B cell (primary cell): ENCODE measurements around the gene JARID2. TPM values are rescaled to one million over a fixed set of nuclear protein-coding genes. Genes with fewer than 3 reads are reported as not detected.

Experiments used
- ATAC-seq: fragments of 200-7000 bp; cut with Tn5 transposase; one replicate; pipeline ENCODE4 v1.10.0; 2021; ENCODE audit warnings: low read depth, mild to moderate bottlenecking, moderate number of reproducible peaks, moderate library complexity
- CTCF ChIA-PET: fragments of 350-600 bp; sonication (Branson Sonifier 250); formaldehyde crosslinking; loops from one replicate; lab custom pipeline; 2021; ENCODE audit warnings: antibody characterized with exemption, inconsistent platforms; lab: Charles Lee
- POLR2A ChIA-PET: fragments of 350-600 bp; sonication (Branson Sonifier 250); formaldehyde crosslinking; loops from one replicate; lab custom pipeline; 2021; ENCODE audit warnings: antibody characterized with exemption; lab: Charles Lee
- DNase-seq: peaks from one replicate; pipeline ENCODE4 v3.0.0; 2013
- H2AFZ ChIP-seq: 2 replicates; pipeline ENCODE4 v1.6.1; 2012; ENCODE audit warnings: mild to moderate bottlenecking, low read depth, low read length; ENCODE audit not compliant: insufficient read depth, poor library complexity, severe bottlenecking
- H3K27ac ChIP-seq, 2 donors: 1 replicate in 1 of 2; 2 replicates in 1 of 2; pipeline ENCODE4 v1.5.1; 2012 to 2013; ENCODE audit warnings: low read length in 2 of 2, mild to moderate bottlenecking in 2 of 2, moderate library complexity in 1 of 2
- H3K27me3 ChIP-seq, 4 experiments: fragments of 200-600 bp in 1 of 4; sonication (generic) in 1 of 4; replicated peaks in 1 of 4; 1 replicate in 2 of 4; 2 replicates in 2 of 4; pipeline versions ENCODE4 v1.6.1 to v1.7.0; 2013 to 2016; ENCODE audit warnings: low read length in 3 of 4, mild to moderate bottlenecking in 2 of 4, mixed read lengths in 1 of 4, moderate library complexity in 1 of 4; ENCODE audit not compliant: insufficient read depth in 4 of 4, control insufficient read depth in 3 of 4; ENCODE audit errors: control extremely low read depth in 1 of 4
- H3K36me3 ChIP-seq, 2 experiments: replicated peaks in 1 of 2; 1 replicate in 1 of 2; 2 replicates in 1 of 2; pipeline versions ENCODE4 v1.6.1 to v1.7.1; 2013; ENCODE audit warnings: low read length in 1 of 2; ENCODE audit not compliant: insufficient read depth in 2 of 2, control insufficient read depth in 1 of 2; ENCODE audit errors: control extremely low read depth in 1 of 2, extremely low read depth in 1 of 2
- H3K4me1 ChIP-seq, 2 donors: fragments of 200-600 bp in 1 of 2; sonication (generic) in 1 of 2; 1 replicate in 1 of 2; 2 replicates in 1 of 2; pipeline versions ENCODE4 v1.5.1 to v1.6.1; 2013 to 2017; ENCODE audit warnings: low read length in 2 of 2; ENCODE audit not compliant: control insufficient read depth in 2 of 2, insufficient read depth in 2 of 2
- H3K4me2 ChIP-seq: replicated peaks from 2 replicates; pipeline ENCODE3; 2012; ENCODE audit warnings: mild to moderate bottlenecking, low read depth, low read length; ENCODE audit not compliant: poor library complexity, severe bottlenecking
- H3K4me3 ChIP-seq, 5 experiments: fragments of 200-600 bp in 1 of 5; sonication (generic) in 1 of 5; 1 replicate in 3 of 5; 2 replicates in 2 of 5; pipeline versions ENCODE4 v1.5.1 to v1.7.0; 2011 to 2016; ENCODE audit warnings: low read length in 4 of 5, mild to moderate bottlenecking in 4 of 5, low read depth in 2 of 5, control low read depth in 1 of 5, moderate library complexity in 1 of 5; ENCODE audit not compliant: insufficient read depth in 1 of 5; ENCODE audit errors: control extremely low read depth in 1 of 5, extremely low read depth in 1 of 5
- H3K79me2 ChIP-seq: fragments of 200-600 bp; sonication (generic); one replicate; pipeline ENCODE4 v1.6.0; 2016; ENCODE audit warnings: low read length; ENCODE audit not compliant: control insufficient read depth, insufficient read depth
- H3K9ac ChIP-seq: fragments of 200-600 bp; sonication (generic); 2 replicates; pipeline ENCODE4 v1.6.1; 2017; ENCODE audit warnings: mild to moderate bottlenecking, low read length, moderate library complexity
- H3K9me3 ChIP-seq, 3 donors: one replicate each; pipeline versions ENCODE4 v1.6.1 to v1.7.1; 2013; ENCODE audit warnings: low read length in 2 of 3; ENCODE audit not compliant: control insufficient read depth in 2 of 3, insufficient read depth in 1 of 3; ENCODE audit errors: control extremely low read depth in 1 of 3
- H4K20me1 ChIP-seq: 2 replicates; pipeline ENCODE4 v1.6.0; 2012; ENCODE audit warnings: mild to moderate bottlenecking, low read length; ENCODE audit not compliant: insufficient read depth, control insufficient read depth, poor library complexity, severe bottlenecking
- H3K27ac Mint-ChIP-seq: one replicate; pipeline ENCODE4 v1.8.0; 2021; ENCODE audit warnings: mixed read lengths
- H3K27me3 Mint-ChIP-seq: one replicate; pipeline ENCODE4 v1.8.0; 2021; ENCODE audit warnings: mixed read lengths
- H3K4me1 Mint-ChIP-seq: one replicate; pipeline ENCODE4 v1.8.0; 2021; ENCODE audit warnings: mixed read lengths
- H3K4me3 Mint-ChIP-seq: one replicate; pipeline ENCODE4 v1.8.0; 2021; ENCODE audit warnings: mixed read lengths
- H3K9me3 Mint-ChIP-seq: one replicate; pipeline ENCODE4 v1.8.0; 2022; ENCODE audit warnings: mixed read lengths; ENCODE audit not compliant: insufficient read depth
- CTCF ChIP-seq: fragments of 200-600 bp; IDR thresholded peaks from one replicate; pipeline ENCODE4 v1.8.0; 2022; ENCODE audit warnings: antibody characterized with exemption, mild to moderate bottlenecking
- EZH2 ChIP-seq: IDR thresholded peaks from 2 replicates; pipeline ENCODE4 v1.6.1; 2012; ENCODE audit warnings: borderline replicate concordance, low read depth, mild to moderate bottlenecking, moderate library complexity, low read length; ENCODE audit not compliant: insufficient read depth, poor library complexity, severe bottlenecking
- WGBS: methylation state at CpG from one replicate; pipeline ENCODE4 v1.1.5; 2013; ENCODE audit warnings: missing lambda C conversion rate; ENCODE audit not compliant: insufficient coverage; 5-methylcytosine and 5-hydroxymethylcytosine counted together
- intact Hi-C: fragments of 100-400 bp; cut with micrococcal nuclease; formaldehyde crosslinking; loops from one replicate; pipeline ENCODE4 v1.10.0; 2022
- polyA plus RNA-seq: library from polyadenylated mRNA; depleted of rRNA; stranded (reverse); fragments of >200 nt; gene quantifications from 2 replicates; pipeline ENCODE4 v1.2.3, GENCODE V29; 2012
- total RNA-seq, 2 donors: library from RNA; stranded (reverse); fragments of 120-200 nt in 1 of 2; gene quantifications; 1 replicate in 1 of 2; 2 replicates in 1 of 2; pipeline versions ENCODE4 v1.2.3 to v1.2.4, GENCODE V29; 2013 to 2022

JARID2 gene
- total and polyA plus RNA-seq, 2 donors (not counting 1 experiment from before 2014, with no cell fraction given) = 11.0 to 58.1 TPM

GRCh38 chr6:15433511-15433861, 187.6 kb downstream of the JARID2 start:
- WGBS = no CpG with 5 or more reads among the region's 2 CpGs
- Histone ChIP-seq H3K36me3 (no peaks in the 10 kb centered on the region), H3K79me2 (peaks cover 99% of the 10 kb centered on the region), H4K20me1 (peaks cover 47% of the 10 kb centered on the region), H3K27me3 (no peaks in the 10 kb centered on the region), H3K27ac (no peak overlapping the region), H3K4me1 (peaks cover 74 to 77% of the 10 kb centered on the region in 2 donors), H3K4me2 (peak overlapping the region; percentile 52), H3K9me3 (peaks cover 0 to 8% (median 0%) of the 10 kb centered on the region in 3 donors), H3K9ac (no peak overlapping the region), H2AFZ (no peak overlapping the region), H3K4me3 (peak overlapping the region in 1 of 5 experiments; percentile 1)
- TF ChIP-seq EZH2 (no peak), CTCF (no peak)
- ChIA-PET CTCF (interaction anchor here (1.1 to 1.5 kb wide), 2 partner anchors 30 to 181 kb away, joined by 3 to 4 read pairs; no protein-coding TSS in a partner anchor), POLR2A (interaction anchor here (1.1 kb wide), 1 partner anchor 12 kb away, joined by 7 read pairs; no protein-coding TSS in a partner anchor)
- Mint-ChIP-seq H3K4me1 (peaks cover 93% of the 10 kb centered on the region), H3K27ac (no peak overlapping the region), H3K4me3 (peak overlapping the region; percentile 33), H3K9me3 (no peaks in the 10 kb centered on the region), H3K27me3 (no peaks in the 10 kb centered on the region)
- ATAC-seq (no peak), DNase-seq (no peak)
- intact Hi-C loops = no loop called here

- TF ChIP-seq CTCF (no peak), EZH2 (no peak)
- Mint-ChIP-seq H3K27me3 (no peaks in the 10 kb centered on the region), H3K4me1 (peaks cover 94% of the 10 kb centered on the region), H3K4me3 (peak overlapping the region; percentile 20), H3K9me3 (no peaks in the 10 kb centered on the region), H3K27ac (peak overlapping the region; percentile 38)
- Histone ChIP-seq H3K27me3 (no peaks in the 10 kb centered on the region), H3K9ac (no peak overlapping the region), H2AFZ (no peak overlapping the region), H3K9me3 (peaks cover 0 to 8% (median 0%) of the 10 kb centered on the region in 3 donors), H3K27ac (peak overlapping the region in 1 of 2 donors; percentile 21), H3K36me3 (no peaks in the 10 kb centered on the region), H3K79me2 (peaks cover 99% of the 10 kb centered on the region), H3K4me2 (peak overlapping the region; percentile 52), H3K4me3 (no peak overlapping the region), H4K20me1 (peaks cover 50% of the 10 kb centered on the region), H3K4me1 (peaks cover 77 to 79% of the 10 kb centered on the region in 2 donors)
- CTCF ChIA-PET = no interaction called here
- ATAC-seq = no peak
- no peak for DNase-seq
- intact Hi-C loops = no loop called here
- POLR2A ChIA-PET = interaction anchor here (0.6 kb wide), 1 partner anchor 1298 kb away, joined by 3 read pairs; no protein-coding TSS in a partner anchor
- WGBS = 88% methylated on average over 1 of the region's 1 CpG
Measured at GRCh38 chr6:15434263-15434662, 188.4 kb downstream of the JARID2 start.
